NOMO-1 treated with DMSO at 0.1 percent for 48 hours (cell line): Measurements from ENCODE around the gene CFAP61.
"Not testable (repeated sequence)": the region's sequence is repeated elsewhere in the genome, so short reads cannot be mapped to it uniquely, and the experiment has no call there.

Experiments
- DNase-seq: peaks from one replicate; lab custom pipeline; 2025; ENCODE audit not compliant: unreplicated experiment; lab: John Stamatoyannopoulos, UW

Gene CFAP61

GRCh38 chr20:20085071-20085470 is 32.7 kb downstream of the CFAP61 start:
- DNase-seq: no peak

GRCh38 chr20:20085812-20086211 is 33.5 kb downstream of the CFAP61 start:
- DNase-seq: no peak

GRCh38 chr20:20089018-20089417 is 36.7 kb downstream of the CFAP61 start:
- no peak for DNase-seq

- DNase-seq: no peak
Observed at GRCh38 chr20:20089939-20090338, 37.6 kb downstream of the CFAP61 start.

GRCh38 chr20:20092827-20093226 is 40.5 kb downstream of the CFAP61 start:
- DNase-seq: no peak

- no peak for DNase-seq
Observed at GRCh38 chr20:20094410-20094809, 42.1 kb downstream of the CFAP61 start.

GRCh38 chr20:20095114-20095872 is 43.0 kb downstream of the CFAP61 start:
- no peak for DNase-seq

GRCh38 chr20:20096421-20096820 is 44.1 kb downstream of the CFAP61 start:
- no peak for DNase-seq

GRCh38 chr20:20100881-20101280 is 48.5 kb downstream of the CFAP61 start:
- DNase-seq: no peak

- DNase-seq: no peak
Observed at GRCh38 chr20:20102163-20102562, 49.8 kb downstream of the CFAP61 start.

GRCh38 chr20:20102716-20103258 is 50.5 kb downstream of the CFAP61 start:
- no peak for DNase-seq

- DNase-seq: no peak
Observed at GRCh38 chr20:20103486-20103885, 51.2 kb downstream of the CFAP61 start.

- DNase-seq: not testable (repeated sequence)
Observed at GRCh38 chr20:20123187-20123586, 70.9 kb downstream of the CFAP61 start.

- peak; percentile 13 for DNase-seq
Observed at GRCh38 chr20:20130399-20130798, 78.1 kb downstream of the CFAP61 start.

GRCh38 chr20:20134941-20135575 is 82.7 kb downstream of the CFAP61 start:
- no peak for DNase-seq

GRCh38 chr20:20136313-20136712 is 84.0 kb downstream of the CFAP61 start:
- no peak for DNase-seq

- no peak for DNase-seq
Observed at GRCh38 chr20:20137851-20138250, 85.5 kb downstream of the CFAP61 start.

GRCh38 chr20:20138301-20139064 is 86.2 kb downstream of the CFAP61 start:
- peak; percentile 52 for DNase-seq

- DNase-seq: peak; percentile 22
Observed at GRCh38 chr20:20139403-20139802, 87.1 kb downstream of the CFAP61 start.

GRCh38 chr20:20143165-20143564 is 90.8 kb downstream of the CFAP61 start:
- DNase-seq: no peak

- DNase-seq: no peak
Observed at GRCh38 chr20:20143646-20144045, 91.3 kb downstream of the CFAP61 start.

- no peak for DNase-seq
Observed at GRCh38 chr20:20148779-20149178, 96.4 kb downstream of the CFAP61 start.
